Gastrocnemius medialis (tissue), 4 donors: ENCODE data around the gene FXYD4. TPM values are rescaled to one million over a fixed set of nuclear protein-coding genes. Genes with fewer than 3 reads are reported as not detected.

Experiments used
- ATAC-seq, 2 donors: fragments of 150-250 bp; one replicate each; pipeline ENCODE4 v1.9.1; 2016
- DNase-seq, 2 donors: peaks; one replicate each; pipeline ENCODE4 v3.0.0-alpha.2; 2019
- H3K27ac ChIP-seq, 4 donors: fragments of 200-600 bp; sonication (generic); 1 replicate in 1 of 4; 2 replicates in 3 of 4; pipeline ENCODE4 v1.5.1; 2016 to 2018; ENCODE audit warnings: mild to moderate bottlenecking in 2 of 4, moderate library complexity in 1 of 4
- H3K27me3 ChIP-seq, 3 donors: fragments of 200-600 bp; sonication (generic) in 2 of 3; 1 replicate in 1 of 3; 2 replicates in 2 of 3; pipeline versions ENCODE4 v1.5.1 to v1.6.0; 2016 to 2019; ENCODE audit warnings: mild to moderate bottlenecking in 1 of 3, moderate library complexity in 1 of 3
- H3K36me3 ChIP-seq, 2 donors: fragments of 200-600 bp; sonication (generic) in 1 of 2; one replicate each; pipeline ENCODE4 v1.5.1; 2017 to 2018
- H3K4me1 ChIP-seq, 2 donors: fragments of 200-600 bp; sonication (generic) in 1 of 2; one replicate each; pipeline ENCODE4 v1.5.1; 2016 to 2017; ENCODE audit warnings: mild to moderate bottlenecking in 2 of 2
- H3K4me3 ChIP-seq, 4 donors: fragments of 200-600 bp; sonication (generic) in 3 of 4; 1 replicate in 1 of 4; 2 replicates in 3 of 4; pipeline ENCODE4 v1.5.1; 2016 to 2019; ENCODE audit warnings: mild to moderate bottlenecking in 2 of 4
- H3K9me3 ChIP-seq, 3 donors: fragments of 200-600 bp; sonication (generic) in 2 of 3; 1 replicate in 1 of 3; 2 replicates in 2 of 3; pipeline ENCODE4 v1.5.1; 2016 to 2019
- CTCF ChIP-seq, 5 experiments: fragments of 450-650 bp in 3 of 5; fragments of 200-600 bp in 2 of 5; sonication (generic) in 2 of 5; IDR thresholded peaks in 4 of 5; conservative IDR thresholded peaks in 1 of 5; 1 replicate in 4 of 5; 2 replicates in 1 of 5; pipeline ENCODE4 v1.5.1; 2016 to 2019; ENCODE audit warnings: antibody characterized with exemption in 5 of 5, mild to moderate bottlenecking in 3 of 5, moderate library complexity in 3 of 5
- POLR2A ChIP-seq, 2 donors: fragments of 450-650 bp; IDR thresholded peaks; one replicate each; pipeline ENCODE4 v1.6.1; 2017; ENCODE audit warnings: antibody characterized with exemption in 2 of 2, mild to moderate bottlenecking in 2 of 2, moderate library complexity in 2 of 2
- in situ Hi-C, 4 donors: fragments of 200-750 bp; cut with MboI; loops; one replicate each; pipeline versions ENCODE4 v1.15.0 to v1.8.0; 2017; ENCODE audit warnings: low sequenced_read_pairs in 4 of 4
- intact Hi-C: fragments of 100-400 bp; cut with DNase I; formaldehyde crosslinking; loops from one replicate; pipeline ENCODE4 v1.15.1; 2023; ENCODE audit warnings: low total_unique reads
- total RNA-seq, 4 donors: library from RNA; depleted of rRNA; stranded (reverse); fragments of >200 nt; gene quantifications; one replicate each; pipeline versions ENCODE4 v1.1.0 to v1.2.3, GENCODE V29; 2016

The FXYD4 gene
- total RNA-seq, 4 donors from 2014 or later: not detected

DNA sequence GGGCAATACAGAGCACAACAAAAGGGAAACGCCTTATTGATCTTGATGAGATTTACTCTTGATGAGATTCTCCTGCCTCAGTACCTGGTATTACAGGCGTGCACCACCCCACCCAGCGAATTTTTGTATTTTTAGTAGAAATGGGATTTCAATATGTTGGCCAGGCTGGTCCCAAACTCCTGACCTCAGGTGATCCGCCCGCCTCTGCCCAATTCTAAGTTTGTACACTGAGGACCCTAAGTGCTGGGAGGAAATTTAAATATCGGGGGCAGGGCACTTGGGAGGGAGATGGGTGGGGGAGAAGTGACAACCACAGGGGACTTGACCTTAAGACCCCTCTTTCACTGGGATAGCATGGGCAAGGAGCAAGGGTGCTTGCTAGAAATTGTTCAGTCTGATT lies 23.4 kb downstream of the FXYD4 start:
- DNase-seq: peak in 1 of 2 donors; percentile 7
- Histone ChIP-seq H3K9me3 (no peaks in the 10 kb centered on the region), H3K36me3 (peaks cover 0 to 51% of the 10 kb centered on the region in 2 donors), H3K27me3 (no peaks in the 10 kb centered on the region), H3K27ac (peak overlapping the region in 2 of 4 donors; percentile 96), H3K4me1 (peaks cover 45 to 47% of the 10 kb centered on the region in 2 donors), H3K4me3 (no peak overlapping the region)
- ATAC-seq: no peak
- intact Hi-C loops (no loop called here), in situ Hi-C loops (loop anchor here in 1 of 4 donors (5.0 kb wide), 1 partner anchor 57 kb away; no protein-coding TSS in a partner anchor)
- TF ChIP-seq CTCF (IDR thresholded peaks at IDR 0.05 in 4 of 5, conservative IDR thresholded peaks at IDR 0.05 in 1 of 5) (no peak), POLR2A (IDR thresholded peaks at IDR 0.05) (no peak)

DNA sequence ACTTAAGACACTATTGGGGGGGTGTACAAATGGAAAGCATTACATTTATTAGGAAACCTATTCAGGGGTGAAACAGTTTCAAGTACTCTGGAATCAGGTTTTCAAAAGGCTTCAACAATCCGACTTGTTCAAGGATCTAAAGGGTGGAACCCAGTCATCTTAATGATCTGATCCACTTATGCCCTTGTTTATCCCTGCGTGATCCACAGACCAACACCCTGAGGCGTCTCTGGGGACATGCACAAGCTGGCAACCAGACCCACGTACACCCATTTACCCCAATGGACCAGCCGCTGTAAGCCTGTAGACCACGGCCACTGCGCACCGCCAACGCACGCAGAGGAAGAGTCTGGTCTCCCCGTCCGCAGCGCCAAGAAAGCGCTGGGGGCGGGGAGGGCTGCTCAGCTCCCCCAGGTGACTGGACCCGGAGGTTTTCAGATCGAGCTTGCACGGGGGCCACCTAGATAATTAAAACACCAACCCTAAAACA lies 24.2 kb downstream of the FXYD4 start:
- H3K27me3 ChIP-seq: no peaks in the 10 kb centered on the region
- peaks cover 0 to 43% of the 10 kb centered on the region in 2 donors for H3K36me3 ChIP-seq
- H3K4me1 ChIP-seq: peaks cover 40 to 46% of the 10 kb centered on the region in 2 donors
- TF ChIP-seq POLR2A (IDR thresholded peaks at IDR 0.05) (no peak), CTCF (IDR thresholded peaks at IDR 0.05 in 4 of 5, conservative IDR thresholded peaks at IDR 0.05 in 1 of 5) (no peak)
- H3K9me3 ChIP-seq: no peaks in the 10 kb centered on the region
- in situ Hi-C loops: loop anchor here in 1 of 4 donors (5.0 kb wide), 1 partner anchor 57 kb away; no protein-coding TSS in a partner anchor
- H3K27ac ChIP-seq: peak overlapping the region; percentile 96 to 100 (median 97)
- peak overlapping the region; percentile 62 to 93 (median 76) for H3K4me3 ChIP-seq
- DNase-seq (peak in 1 of 2 donors; percentile 16), ATAC-seq (no peak)
- intact Hi-C loops: loop anchor here (2.0 kb wide), 2 partner anchors 41 to 179 kb away; partner anchors contain the start of genes ZNF239 and ZNF487

- intact Hi-C loops: loop anchor here (2.0 kb wide), 2 partner anchors 41 to 179 kb away; partner anchors contain the start of genes ZNF239 and ZNF487
These were observed 24.9 kb downstream of the FXYD4 start for GRCh38 chr10:43396061-43396927.

More at GRCh38 chr10:43396061-43396927, 24.9 kb downstream of the FXYD4 start:
- TF ChIP-seq CTCF (IDR thresholded peaks at IDR 0.05 in 4 of 5, conservative IDR thresholded peaks at IDR 0.05 in 1 of 5) (no peak), POLR2A (IDR thresholded peaks at IDR 0.05) (no peak)
- DNase-seq: peak; percentile 49 to 61
- Histone ChIP-seq H3K27me3 (no peaks in the 10 kb centered on the region), H3K4me3 (peak overlapping the region; percentile 62 to 93 (median 76)), H3K27ac (peak overlapping the region; percentile 96 to 100 (median 97)), H3K4me1 (peaks cover 42 to 48% of the 10 kb centered on the region in 2 donors), H3K9me3 (no peaks in the 10 kb centered on the region), H3K36me3 (peaks cover 0 to 37% of the 10 kb centered on the region in 2 donors)
- ATAC-seq: peak; percentile 72 to 76
- in situ Hi-C loops: loop anchor here in 1 of 4 donors (5.0 kb wide), 1 partner anchor 56 kb away; no protein-coding TSS in a partner anchor
